Esophagus muscularis mucosa (tissue), 3 donors: ENCODE data around the gene JUNB.

ENCODE experiments used
- CTCF ChIP-seq, 3 experiments: fragments of 200-600 bp in 2 of 3; fragments of 450-650 bp in 1 of 3; sonication (generic) in 2 of 3; IDR thresholded peaks; one replicate each; pipeline ENCODE4 v1.5.1; 2017 to 2019; ENCODE audit warnings: antibody characterized with exemption in 3 of 3, mild to moderate bottlenecking in 2 of 3, moderate library complexity in 1 of 3
- POLR2A ChIP-seq: fragments of 450-650 bp; IDR thresholded peaks from one replicate; pipeline ENCODE4 v1.6.1; 2017; ENCODE audit warnings: antibody characterized with exemption, moderate library complexity, mild to moderate bottlenecking, low read depth
- POLR2AphosphoS5 ChIP-seq, 2 donors: sonication (generic); formaldehyde crosslinking; IDR thresholded peaks; one replicate each; pipeline ENCODE4 v1.6.1; 2017; ENCODE audit warnings: antibody characterized with exemption in 2 of 2

GRCh38 chr19:12767666-12768065 lies 23.6 kb upstream of the JUNB start:
- TF ChIP-seq POLR2AphosphoS5 (IDR thresholded peaks at IDR 0.05) (no peak), CTCF (IDR thresholded peaks at IDR 0.05) (no peak), POLR2A (no peak)
